HG03066 (cell line): ENCODE measurements around the gene GIGYF2.
"Not testable (repeated sequence)": the region's sequence is repeated elsewhere in the genome, so short reads cannot be mapped to it uniquely, and the experiment has no call there.

Experiments
- ATAC-seq: cut with Tn5 transposase; IDR thresholded peaks from one replicate; pipeline ENCODE4 v1.9.1; 2021; ENCODE audit warnings: low read depth; ENCODE audit not compliant: unreplicated experiment

The GIGYF2 gene

GRCh38 chr2:232688201-232688600 lies 8.9 kb upstream of the GIGYF2 start:
- no peak for ATAC-seq

- ATAC-seq, result no peak
Measured at GRCh38 chr2:232689152-232689910, 7.8 kb upstream of the GIGYF2 start.

GRCh38 chr2:232691117-232691516 lies 6.0 kb upstream of the GIGYF2 start:
- ATAC-seq, result not testable (repeated sequence)

GRCh38 chr2:232693344-232693743 lies 3.8 kb upstream of the GIGYF2 start:
- no peak for ATAC-seq

- ATAC-seq, result no peak
Measured at GRCh38 chr2:232696609-232697058, 497 bp upstream of the GIGYF2 start.

- peak; percentile 28 for ATAC-seq
Measured at GRCh38 chr2:232697807-232698110, 628 bp downstream of the GIGYF2 start.

GRCh38 chr2:232698556-232699091 lies 1.5 kb downstream of the GIGYF2 start:
- ATAC-seq, result no peak

- no peak for ATAC-seq
Measured at GRCh38 chr2:232699110-232699509, 2.0 kb downstream of the GIGYF2 start.

GRCh38 chr2:232700154-232700553 lies 3.0 kb downstream of the GIGYF2 start:
- ATAC-seq, result no peak

GRCh38 chr2:232707076-232707475 lies 9.9 kb downstream of the GIGYF2 start:
- no peak for ATAC-seq

- ATAC-seq, result no peak
Measured at GRCh38 chr2:232713505-232713904, 16.4 kb downstream of the GIGYF2 start.

GRCh38 chr2:232714969-232715368 lies 17.8 kb downstream of the GIGYF2 start:
- ATAC-seq, result no peak

GRCh38 chr2:232720056-232720455 lies 22.9 kb downstream of the GIGYF2 start:
- ATAC-seq, result not testable (repeated sequence)

- no peak for ATAC-seq
Measured at GRCh38 chr2:232721261-232721660, 24.1 kb downstream of the GIGYF2 start.

GRCh38 chr2:232721882-232722281 lies 24.8 kb downstream of the GIGYF2 start:
- no peak for ATAC-seq

- no peak for ATAC-seq
Measured at GRCh38 chr2:232723027-232723426, 25.9 kb downstream of the GIGYF2 start.

GRCh38 chr2:232728785-232729184 lies 31.7 kb downstream of the GIGYF2 start:
- no peak for ATAC-seq

- ATAC-seq, result no peak
Measured at GRCh38 chr2:232731470-232731869, 34.3 kb downstream of the GIGYF2 start.

- no peak for ATAC-seq
Measured at GRCh38 chr2:232741294-232741693, 44.2 kb downstream of the GIGYF2 start.

GRCh38 chr2:232741972-232742371 lies 44.8 kb downstream of the GIGYF2 start:
- ATAC-seq, result no peak

GRCh38 chr2:232744963-232745362 lies 47.8 kb downstream of the GIGYF2 start:
- ATAC-seq, result no peak

GRCh38 chr2:232748038-232748437 lies 50.9 kb downstream of the GIGYF2 start:
- ATAC-seq, result no peak
